PC-3 (cell line): ENCODE measurements around the gene TEX19.

ENCODE experiments used
- CTCF ChIP-seq: fragments of 300-600 bp; sonication (generic); conservative IDR thresholded peaks from 2 replicates; pipeline ENCODE4 v1.5.1; 2017; ENCODE audit warnings: antibody characterized with exemption, low read depth, mild to moderate bottlenecking, low read length
- EZH2 ChIP-seq: fragments of 300-600 bp; sonication (generic); IDR thresholded peaks from one replicate; pipeline ENCODE4 v1.6.1; 2017; ENCODE audit warnings: antibody characterized with exemption, mild to moderate bottlenecking, low read length; ENCODE audit not compliant: unreplicated experiment
- EZH2phosphoT487 ChIP-seq: fragments of 300-600 bp; sonication (generic); IDR thresholded peaks from 2 replicates; pipeline ENCODE4 v1.6.1; 2018; ENCODE audit warnings: mild to moderate bottlenecking, antibody characterized with exemption, low read length, borderline replicate concordance

GRCh38 chr17:82357394-82357793 is 1.7 kb upstream of the TEX19 start:
- no peak for TF ChIP-seq CTCF
- TF ChIP-seq EZH2: no peak
- no peak for TF ChIP-seq EZH2phosphoT487
